ENCODE measurements around the gene HOXB6.

DNA sequence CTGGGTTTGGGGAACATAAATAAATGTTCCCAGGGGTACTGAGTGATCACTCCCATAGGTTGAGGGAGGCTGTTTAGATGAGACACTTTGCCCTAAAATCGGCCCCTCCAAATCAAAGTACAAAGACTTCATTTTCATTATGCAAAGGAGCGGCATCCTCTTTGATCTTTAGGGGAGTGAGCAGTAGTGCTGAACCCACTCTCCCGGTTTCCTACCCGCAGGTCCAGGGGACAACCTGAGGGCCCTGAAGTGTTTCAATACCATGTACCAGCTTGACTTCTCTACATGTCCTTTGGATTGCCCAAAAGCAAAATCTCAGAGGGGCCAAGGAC, 3.6 kb downstream of the HOXB6 start:
- TF ChIP-seq CTCF (IDR thresholded peaks at IDR 0.05) (no peak), EZH2 (IDR thresholded peaks at IDR 0.05) (no peak)
